ENCODE data around the gene BIK. TPM values are rescaled to one million over a fixed set of nuclear protein-coding genes. Genes with fewer than 3 reads are reported as not detected.

Gene BIK
- total and polyA plus RNA-seq, 2 experiments from 2014 or later = 9.6 to 9.8 TPM

DNA sequence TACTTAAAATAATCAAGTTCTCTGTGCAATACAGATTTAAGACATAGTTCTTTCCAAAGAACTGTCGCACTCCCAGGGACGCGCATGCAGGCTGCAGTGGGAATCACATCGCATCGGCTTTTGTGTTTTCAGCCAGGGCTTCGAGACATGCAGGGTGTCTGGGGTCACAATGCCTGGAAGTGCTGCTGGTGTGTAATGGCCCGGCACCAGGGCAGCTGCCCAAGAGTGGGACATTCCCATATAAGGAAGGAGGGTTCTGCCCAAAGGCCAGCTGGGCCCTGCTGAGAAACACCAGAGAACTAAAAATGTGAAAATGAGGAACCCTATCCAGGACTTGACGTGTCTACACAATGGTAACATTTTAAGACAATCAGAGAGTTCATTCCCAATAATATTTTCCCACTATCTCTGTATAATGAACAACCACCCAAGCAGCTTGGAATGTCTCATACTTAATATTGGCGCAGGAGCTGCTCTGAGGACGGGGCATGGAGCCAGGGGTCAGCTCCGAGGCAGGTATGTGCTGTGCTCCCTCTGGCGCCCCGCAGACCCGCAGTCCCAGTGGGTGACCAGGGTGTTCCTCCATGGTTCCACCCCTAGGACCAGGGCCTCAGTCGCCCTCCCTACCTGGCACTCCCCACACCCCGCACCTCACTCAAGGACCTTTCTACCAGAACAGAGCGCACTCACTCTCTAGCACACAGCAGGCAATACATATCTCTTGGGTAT lies 21.4 kb downstream of the BIK start:
- no peak for DNase-seq (ENCODE audit: low spot score)

More for the DNA sequence above, 21.4 kb downstream of the BIK start:
- TF ChIP-seq POLR2AphosphoS5 (IDR thresholded peaks at IDR 0.05; ENCODE audit: low read depth) (no peak), ZNF114 (CRISPR knock-in tag; IDR thresholded peaks at IDR 0.05) (no peak), ZNF462 (CRISPR knock-in tag; IDR thresholded peaks at IDR 0.05) (no peak), EZH2 (IDR thresholded peaks at IDR 0.05; ENCODE audit: low read depth, unreplicated experiment) (no peak), NANOG (IDR thresholded peaks at IDR 0.05; ENCODE audit: borderline replicate concordance) (no peak), CREB1 (CRISPR knock-in tag; IDR thresholded peaks at IDR 0.05; ENCODE audit: low read depth) (no peak), ETS1 (IDR thresholded peaks at IDR 0.05) (no peak), STAT1 (IDR thresholded peaks at IDR 0.05; ENCODE audit: unreplicated experiment) (no peak), CTCF (conservative IDR thresholded peaks at IDR 0.05; ENCODE audit: low read depth in 2 of 2) (no peak), EZH2phosphoT487 (IDR thresholded peaks at IDR 0.05; ENCODE audit: unreplicated experiment) (no peak)
- TF ChIP-seq, protein P1, sequence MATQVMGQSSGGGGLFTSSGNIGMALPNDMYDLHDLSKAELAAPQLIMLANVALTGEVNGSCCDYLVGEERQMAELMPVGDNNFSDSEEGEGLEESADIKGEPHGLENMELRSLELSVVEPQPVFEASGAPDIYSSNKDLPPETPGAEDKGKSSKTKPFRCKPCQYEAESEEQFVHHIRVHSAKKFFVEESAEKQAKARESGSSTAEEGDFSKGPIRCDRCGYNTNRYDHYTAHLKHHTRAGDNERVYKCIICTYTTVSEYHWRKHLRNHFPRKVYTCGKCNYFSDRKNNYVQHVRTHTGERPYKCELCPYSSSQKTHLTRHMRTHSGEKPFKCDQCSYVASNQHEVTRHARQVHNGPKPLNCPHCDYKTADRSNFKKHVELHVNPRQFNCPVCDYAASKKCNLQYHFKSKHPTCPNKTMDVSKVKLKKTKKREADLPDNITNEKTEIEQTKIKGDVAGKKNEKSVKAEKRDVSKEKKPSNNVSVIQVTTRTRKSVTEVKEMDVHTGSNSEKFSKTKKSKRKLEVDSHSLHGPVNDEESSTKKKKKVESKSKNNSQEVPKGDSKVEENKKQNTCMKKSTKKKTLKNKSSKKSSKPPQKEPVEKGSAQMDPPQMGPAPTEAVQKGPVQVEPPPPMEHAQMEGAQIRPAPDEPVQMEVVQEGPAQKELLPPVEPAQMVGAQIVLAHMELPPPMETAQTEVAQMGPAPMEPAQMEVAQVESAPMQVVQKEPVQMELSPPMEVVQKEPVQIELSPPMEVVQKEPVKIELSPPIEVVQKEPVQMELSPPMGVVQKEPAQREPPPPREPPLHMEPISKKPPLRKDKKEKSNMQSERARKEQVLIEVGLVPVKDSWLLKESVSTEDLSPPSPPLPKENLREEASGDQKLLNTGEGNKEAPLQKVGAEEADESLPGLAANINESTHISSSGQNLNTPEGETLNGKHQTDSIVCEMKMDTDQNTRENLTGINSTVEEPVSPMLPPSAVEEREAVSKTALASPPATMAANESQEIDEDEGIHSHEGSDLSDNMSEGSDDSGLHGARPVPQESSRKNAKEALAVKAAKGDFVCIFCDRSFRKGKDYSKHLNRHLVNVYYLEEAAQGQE (IDR thresholded peaks at IDR 0.05; ENCODE audit: unreplicated experiment) = no peak
- Histone ChIP-seq H3F3A (replicated peaks; ENCODE audit: low read depth) (no peaks in the 10 kb centered on the region), H2AFZ (no peak overlapping the region), H3K27ac (ENCODE audit: low read depth) (no peak overlapping the region), H3K4me2 (no peak overlapping the region), H3K36me3 (ENCODE audit: insufficient read depth) (peaks cover 4% of the 10 kb centered on the region; the same call in 1 of the 2 replicates), H3K79me2 (replicated peaks; ENCODE audit: insufficient read depth) (no peaks in the 10 kb centered on the region), H4K20me1 (replicated peaks; ENCODE audit: insufficient read depth) (0 out of 2 replicates have a peak, but pooled peaks cover 10% of the 10 kb centered on the region), H3K9me2 (ENCODE audit: insufficient read depth) (no peaks in the 10 kb centered on the region), H3K27me3 (ENCODE audit: insufficient read depth) (no peaks in the 10 kb centered on the region), H3K4me3 (no peak overlapping the region), H3K4me1 (ENCODE audit: insufficient read depth) (no peaks in the 10 kb centered on the region; the same call in 1 of the 2 replicates)
- Mint-ChIP-seq H3K27ac (no peak overlapping the region), H3K4me3 (no peak overlapping the region), H3K9me3 (no peaks in the 10 kb centered on the region), H3K36me3 (ENCODE audit: low read depth) (peaks cover 34% of the 10 kb centered on the region; the same call in 2 of the 3 replicates), H3K4me1 (peaks cover 8% of the 10 kb centered on the region; the same call in 2 of the 3 replicates), H3K27me3 (ENCODE audit: insufficient read depth, low read depth, poor library complexity) (peaks cover 3% of the 10 kb centered on the region)
- no peak for ATAC-seq
